GM18502 (cell line): ENCODE results near the gene SHISA2.
"Not testable (repeated sequence)": the region's sequence is repeated elsewhere in the genome, so short reads cannot be mapped to it uniquely, and the experiment has no call there.

Source experiments
- ATAC-seq: cut with Tn5 transposase; IDR thresholded peaks from one replicate; pipeline ENCODE4 v1.9.1; 2021; ENCODE audit warnings: mild to moderate bottlenecking; ENCODE audit not compliant: unreplicated experiment, poor library complexity

Gene SHISA2

DNA sequence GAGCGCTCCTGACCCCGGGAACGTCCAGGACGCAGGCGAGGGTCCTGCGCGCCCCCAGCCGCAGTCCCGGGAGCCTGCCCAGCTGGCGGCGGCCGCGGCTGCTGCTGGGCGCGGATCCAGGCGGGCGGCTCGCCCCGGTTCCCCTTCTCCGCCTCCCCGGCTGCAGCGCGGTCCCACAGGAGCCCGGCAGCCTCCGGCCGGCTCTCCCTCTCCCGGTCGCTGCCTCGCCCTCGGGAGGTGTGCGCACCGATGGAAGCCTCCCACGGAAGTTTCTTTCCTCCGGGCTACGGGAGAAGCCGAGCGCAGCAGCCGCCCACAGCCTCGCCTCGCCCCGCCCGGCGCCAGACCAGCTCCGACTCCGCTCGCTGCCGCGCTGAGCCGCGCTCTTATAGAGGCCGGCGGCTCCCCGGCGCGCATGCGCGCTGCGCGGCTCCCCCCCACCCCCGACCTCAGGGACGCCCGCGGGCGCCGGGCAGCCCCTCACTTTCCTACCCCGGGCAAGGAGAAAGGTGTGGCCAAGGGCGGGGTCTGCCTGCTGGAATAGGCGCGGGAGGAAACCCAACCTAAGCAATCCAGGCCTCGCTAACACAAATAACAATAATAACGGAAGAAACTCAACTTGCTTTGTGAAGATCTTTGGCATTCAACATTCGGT, at the start of gene SHISA2:
TSS of gene SHISA2 (minus strand) at position 360 of the 655 bp plus-strand sequence. CDS start 1,041 bp downstream, outside the sequence.
- no peak for ATAC-seq

DNA sequence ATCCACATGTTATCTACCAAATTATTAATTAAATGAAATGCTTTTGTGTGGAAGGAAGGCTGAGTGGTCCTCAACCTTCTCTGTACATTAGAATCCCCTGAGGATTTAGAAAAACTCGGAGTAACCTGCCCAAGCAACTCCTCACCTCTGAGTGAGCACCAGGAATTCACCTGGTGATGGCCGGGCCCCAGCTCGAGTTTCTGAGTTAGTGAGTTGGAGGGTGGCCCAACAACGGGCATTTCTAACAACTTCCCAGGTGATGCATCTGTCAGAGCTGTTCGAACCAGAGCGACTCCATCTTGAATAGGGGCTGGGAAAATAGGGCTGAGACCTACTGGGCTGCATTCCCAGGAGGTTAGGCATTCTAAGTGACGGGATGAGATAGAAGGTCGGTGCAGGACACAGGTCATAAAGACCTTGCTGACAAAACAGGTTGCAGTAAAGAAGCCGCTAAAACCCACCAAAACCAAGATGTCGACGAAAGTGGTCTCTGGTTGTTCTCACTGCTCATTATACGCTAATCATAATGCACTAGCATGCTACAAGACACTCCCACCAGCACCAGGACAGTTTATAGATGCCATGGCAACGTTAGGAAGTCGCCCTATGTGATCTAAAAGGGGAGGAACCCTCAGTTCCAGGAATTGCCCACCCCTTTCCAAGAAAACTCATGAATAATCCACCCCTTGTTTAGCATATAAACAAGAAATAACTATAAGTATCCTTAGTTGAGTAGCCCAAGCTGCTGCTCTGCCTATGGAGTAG, 44.2 kb upstream of the SHISA2 start:
- ATAC-seq = no peak

DNA sequence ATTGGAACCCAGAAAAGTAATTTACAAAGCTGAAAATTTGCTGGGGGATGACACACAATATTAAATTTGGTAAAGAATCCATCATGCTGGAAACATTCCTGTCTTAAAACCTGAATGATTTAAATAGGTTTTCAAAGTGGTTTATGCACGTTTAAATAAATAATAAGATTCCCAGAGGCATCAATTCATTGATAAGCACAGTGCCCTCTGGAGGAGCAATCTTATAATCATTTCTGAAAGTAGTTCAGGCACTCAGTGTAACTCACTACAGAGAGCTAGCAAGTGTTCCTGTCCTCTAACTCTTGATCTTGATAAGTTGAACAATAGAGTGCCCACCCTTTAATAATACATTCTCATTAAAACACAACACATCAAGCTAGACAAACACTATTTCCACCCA, 43.5 kb upstream of the SHISA2 start:
- no peak for ATAC-seq

DNA sequence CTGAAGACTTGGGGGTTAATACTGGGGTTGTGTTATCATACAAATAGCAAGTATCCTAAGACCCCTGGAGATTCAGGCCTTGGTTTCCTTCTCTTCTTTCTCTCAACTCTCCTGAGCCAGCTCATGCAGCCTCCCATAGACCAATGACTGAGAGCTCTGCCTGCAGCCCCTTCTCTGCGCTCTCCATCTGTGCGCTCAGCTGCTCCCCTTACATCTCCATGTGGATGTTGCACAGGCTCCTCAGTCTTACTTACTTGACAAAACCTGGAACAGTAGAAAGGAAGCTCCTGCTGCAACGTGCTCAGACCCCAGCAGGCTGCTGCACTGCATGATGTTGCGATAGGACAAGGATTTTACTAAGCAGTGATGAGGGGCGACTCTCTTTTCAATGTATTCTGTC, 25.0 kb upstream of the SHISA2 start:
- ATAC-seq = not testable (repeated sequence)

DNA sequence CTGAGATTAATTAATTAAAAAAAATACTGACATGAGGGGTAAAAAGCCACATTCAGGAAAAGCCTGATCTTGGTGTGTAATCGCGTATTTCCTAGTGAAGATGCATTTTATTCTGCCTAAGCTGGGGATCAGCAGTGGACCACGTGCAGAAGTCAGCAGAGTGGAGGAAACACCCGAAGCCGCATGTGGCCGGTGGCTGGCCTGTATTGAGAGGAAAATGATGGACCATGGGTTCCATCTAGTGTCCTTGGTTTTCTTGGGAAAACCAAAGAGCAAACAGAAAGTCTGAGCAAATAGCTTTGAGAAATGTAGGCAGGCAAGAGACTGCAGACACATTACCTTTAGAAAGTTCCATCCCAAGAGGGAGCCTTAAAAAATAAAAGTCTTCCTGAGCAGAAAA, 23.7 kb upstream of the SHISA2 start:
- no peak for ATAC-seq

DNA sequence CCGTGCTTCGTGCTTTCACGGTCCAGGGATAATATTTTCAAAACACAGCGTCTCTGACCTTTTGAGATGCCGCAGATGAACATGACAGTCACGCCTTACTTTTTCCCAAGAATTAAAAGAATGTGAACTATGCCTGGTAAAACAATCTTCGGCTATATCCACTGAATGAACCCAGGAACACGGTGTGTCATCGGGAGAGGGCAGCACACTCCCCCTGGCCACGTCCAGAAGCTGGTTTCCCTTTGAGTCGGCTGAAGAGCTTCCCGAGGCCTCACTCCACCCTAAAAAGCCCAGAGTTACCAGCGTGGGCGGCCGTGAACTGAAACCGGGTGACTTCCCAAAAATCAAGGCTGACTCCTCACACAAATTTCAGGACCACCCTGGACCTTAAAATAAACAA, 22.9 kb upstream of the SHISA2 start:
- no peak for ATAC-seq

DNA sequence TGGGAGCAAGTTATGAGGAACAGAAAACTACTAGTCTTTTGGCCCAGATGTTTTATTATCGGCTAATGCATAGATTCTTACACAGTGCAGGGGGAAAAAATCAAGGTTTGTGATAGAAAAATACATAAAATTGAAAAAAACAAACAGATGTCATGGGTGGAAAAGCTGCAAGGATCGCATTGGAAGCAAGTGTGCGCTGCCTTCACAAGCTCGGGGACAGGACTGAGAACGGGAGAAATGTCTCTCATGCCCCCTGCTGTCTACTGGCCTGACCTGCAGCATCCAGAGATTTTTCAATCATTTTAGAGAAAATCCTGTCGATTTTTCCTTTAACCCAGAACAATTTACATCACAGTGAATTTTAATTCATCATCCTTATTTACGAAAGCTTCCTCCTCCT, 20.5 kb upstream of the SHISA2 start:
- not testable (repeated sequence) for ATAC-seq

DNA sequence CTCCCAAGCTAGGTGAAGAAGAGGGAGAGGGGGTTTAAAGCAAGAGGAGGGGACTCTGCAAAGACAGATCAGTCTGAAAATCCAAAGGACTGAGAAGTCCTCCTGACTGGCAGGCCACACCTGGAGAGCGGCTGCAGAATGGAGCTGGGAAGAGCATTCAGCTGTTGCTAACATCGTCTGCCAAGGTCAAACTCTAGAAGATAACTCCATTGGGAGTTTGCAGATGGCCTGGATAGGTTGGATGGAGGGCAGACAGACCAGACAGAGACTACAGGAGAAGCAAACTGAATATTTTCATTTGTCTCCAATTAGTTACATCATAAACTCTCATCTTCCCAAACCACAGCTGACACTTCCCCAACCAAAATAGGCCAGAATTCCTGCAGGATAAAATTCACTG, 19.9 kb upstream of the SHISA2 start:
- ATAC-seq = no peak

DNA sequence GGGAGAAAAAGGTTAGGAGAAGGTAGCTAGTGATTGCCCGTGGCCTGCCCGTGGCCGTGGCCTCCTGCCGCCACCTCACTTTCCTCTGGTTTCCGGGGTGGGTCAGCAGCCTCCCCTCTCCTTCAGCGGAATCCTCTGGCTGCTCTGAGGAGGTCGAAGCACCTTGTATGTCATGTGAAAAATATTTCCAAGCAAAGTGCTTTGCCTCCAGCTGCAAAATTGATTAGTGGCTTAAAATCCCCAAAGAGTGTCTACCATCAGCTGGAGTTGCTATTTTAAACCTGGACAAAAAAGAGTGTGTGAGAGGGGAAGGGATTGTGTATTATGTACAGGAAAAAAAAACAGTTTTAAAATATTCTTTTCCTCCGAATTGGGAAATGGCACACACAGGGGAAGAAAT, 17.8 kb upstream of the SHISA2 start:
- not testable (repeated sequence) for ATAC-seq

DNA sequence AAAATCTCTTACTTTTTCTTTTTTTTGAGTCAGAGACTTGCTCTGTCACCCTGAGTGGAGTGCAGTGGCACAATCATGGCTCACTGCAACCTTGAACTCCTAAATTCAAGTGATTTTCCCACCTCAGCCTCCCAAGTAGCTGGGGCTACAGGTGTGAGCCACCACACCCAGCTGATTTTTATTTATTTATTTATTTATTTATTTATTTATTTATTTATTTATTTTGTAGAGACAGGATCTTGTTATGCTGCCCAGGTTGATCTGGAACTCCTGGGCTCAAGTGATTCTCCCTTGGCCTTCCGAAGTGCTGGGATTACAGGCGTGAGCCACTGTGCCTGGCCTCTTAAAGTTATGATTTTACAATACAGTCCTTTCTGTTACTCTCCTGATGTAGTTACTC, 16.6 kb upstream of the SHISA2 start:
- not testable (repeated sequence) for ATAC-seq

DNA sequence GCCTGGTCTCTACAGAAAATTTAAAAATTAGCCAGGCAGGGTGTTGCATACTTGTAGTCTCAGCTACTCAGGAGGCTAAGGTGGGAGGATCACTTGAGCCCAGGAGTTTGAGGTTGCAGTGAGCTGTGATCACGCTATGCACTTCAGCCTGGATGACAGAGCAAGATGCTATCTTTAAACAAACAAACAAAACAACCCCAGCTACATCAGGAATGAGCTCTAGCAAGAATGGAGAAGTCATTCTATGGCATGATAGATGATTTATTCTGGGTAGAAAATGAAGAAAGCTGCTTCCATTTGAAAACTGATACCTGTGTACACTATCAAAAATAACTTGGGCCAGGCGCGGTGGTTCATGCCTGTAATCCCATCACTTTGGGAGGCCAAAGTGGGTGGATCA, 15.8 kb upstream of the SHISA2 start:
- no peak for ATAC-seq

DNA sequence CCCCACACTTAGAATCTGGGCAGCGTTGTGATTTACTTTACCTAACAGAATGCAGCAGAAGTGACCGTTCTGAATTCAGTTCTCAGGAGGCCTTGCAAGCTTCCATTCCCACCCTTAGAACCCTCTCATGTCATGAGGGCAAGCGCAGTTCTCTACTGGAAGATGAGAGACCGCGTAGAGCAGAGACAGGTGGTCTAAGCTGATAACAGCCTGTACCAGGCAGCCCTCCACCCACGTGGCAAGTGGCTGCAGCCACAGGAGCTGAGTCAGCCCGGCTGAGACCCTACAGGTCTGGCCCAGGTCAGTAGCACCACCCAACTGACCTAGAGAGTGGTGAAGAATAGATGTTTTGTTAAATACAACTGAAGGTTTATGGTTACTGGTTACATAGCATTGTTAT, 14.7 kb upstream of the SHISA2 start:
- not testable (repeated sequence) for ATAC-seq

DNA sequence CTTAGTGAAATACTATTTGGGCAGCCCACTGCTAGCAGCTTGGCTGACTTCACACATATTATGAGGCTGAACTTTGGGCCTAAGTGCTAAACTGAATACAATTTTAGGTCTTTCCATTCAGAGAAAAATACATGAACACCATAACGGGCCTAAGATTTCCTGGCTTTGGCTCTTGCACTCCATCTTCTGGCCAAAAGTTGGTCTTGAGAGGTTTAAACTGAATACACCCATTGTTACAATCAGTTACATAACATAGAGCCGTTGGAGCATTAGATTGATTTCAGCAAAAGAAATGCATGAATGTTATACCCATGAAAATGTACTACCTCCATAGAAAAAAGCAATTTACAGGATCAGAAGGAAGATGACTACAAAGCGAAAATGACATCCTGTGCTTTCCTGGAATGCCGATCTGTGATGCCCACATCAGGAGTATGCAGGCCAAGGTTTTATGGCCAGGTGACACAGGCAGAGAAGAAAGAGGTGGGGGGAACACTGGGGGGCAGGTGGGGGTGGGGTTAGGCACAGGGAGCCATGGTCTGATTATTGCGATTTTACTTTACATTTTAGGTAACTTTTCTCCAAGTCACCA, 11.1 kb upstream of the SHISA2 start:
- ATAC-seq = no peak

DNA sequence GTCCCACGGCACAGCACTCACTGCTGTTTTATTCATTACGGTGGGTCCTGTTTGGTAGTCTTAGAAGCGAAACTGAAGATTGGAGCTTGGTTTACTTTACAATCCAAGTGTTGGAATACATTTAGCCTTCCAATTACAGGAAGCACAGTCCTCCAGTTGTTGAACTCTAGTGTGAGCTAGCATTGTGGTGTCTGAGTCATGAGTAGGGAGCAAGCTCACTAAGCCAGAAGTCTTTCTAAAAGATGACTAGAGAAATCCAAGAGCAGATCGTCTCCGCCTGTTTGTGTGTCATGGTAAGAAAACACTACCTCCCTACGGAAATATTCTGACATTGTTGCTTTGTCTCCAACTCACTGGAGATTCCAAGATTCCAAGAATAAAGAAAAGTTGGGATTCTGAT, 10.1 kb upstream of the SHISA2 start:
- no peak for ATAC-seq

DNA sequence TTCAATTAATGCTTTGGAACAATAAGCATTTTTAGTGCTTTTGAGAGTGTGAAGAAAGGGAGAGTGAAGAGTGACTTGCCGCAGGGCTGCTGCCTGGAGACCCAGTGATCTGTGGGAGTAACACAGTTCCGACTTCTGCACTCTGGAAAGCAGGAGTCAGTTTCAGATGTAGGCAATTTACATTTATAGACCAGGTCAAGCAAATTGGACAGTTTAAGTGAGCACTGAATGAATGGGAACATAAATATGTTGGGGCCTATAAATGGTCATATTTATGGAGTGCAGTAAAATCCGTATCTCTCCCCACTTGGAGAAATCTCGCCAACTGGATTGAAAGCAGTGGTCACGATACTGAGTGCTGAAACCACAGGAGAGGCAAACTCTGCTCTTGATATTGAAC, 9.4 kb upstream of the SHISA2 start:
- no peak for ATAC-seq

DNA sequence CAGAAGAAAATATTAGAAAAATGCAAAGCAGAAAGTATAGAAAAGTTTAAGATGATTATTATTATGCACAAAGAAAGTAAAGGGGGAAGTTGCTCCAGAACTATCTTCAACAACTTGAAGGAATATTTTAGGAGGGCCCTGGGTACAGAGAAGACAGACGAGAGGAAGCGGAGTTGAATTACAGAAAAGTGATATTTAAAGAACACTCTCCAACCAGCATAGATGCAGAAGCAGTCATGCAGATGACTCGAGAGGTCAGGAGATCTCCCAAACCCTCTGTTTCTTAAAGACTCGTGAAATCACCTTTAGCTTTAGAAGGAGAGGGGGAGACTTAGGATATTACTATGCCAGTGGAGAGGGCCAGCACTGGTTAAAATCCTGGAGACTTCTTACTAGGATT, 8.5 kb upstream of the SHISA2 start:
- no peak for ATAC-seq

DNA sequence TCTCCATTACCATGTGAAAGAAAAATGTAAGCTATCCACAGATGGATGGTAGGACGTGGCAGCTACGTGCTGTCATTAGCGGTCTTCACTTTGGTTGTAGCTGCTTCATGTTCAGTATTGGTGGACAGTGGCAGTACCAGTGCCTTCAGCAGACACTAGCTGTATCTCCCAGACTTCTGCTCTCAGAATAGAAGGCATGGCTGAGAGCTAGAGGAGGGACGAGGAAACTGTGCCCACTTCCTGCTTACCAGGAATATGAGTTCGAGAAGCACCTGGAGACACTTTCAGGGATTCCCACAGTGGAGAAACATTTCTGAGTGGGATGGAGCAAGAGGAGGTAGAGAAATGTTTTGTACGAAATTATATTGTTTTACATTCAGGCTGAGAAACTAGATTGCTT, 6.9 kb upstream of the SHISA2 start:
- ATAC-seq = no peak

DNA sequence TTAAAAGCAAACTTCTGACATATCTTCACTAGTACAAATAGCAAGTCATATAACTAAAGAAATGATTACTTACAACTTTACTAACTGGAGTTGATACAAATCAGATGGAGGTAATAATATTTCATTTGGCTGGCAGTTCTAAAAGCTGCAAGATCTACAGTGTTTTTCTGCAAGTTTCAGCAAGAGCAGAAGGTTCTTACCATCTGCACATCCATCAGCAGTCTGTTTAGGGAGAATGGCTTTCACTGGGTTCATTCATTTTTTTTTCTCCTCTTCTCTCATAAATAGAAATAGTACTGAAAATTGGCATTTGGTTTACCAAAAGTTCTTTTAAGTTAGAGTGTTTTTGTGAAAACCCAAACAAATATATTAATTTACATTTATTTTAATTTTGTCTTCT, 3.1 kb upstream of the SHISA2 start:
- ATAC-seq = no peak

DNA sequence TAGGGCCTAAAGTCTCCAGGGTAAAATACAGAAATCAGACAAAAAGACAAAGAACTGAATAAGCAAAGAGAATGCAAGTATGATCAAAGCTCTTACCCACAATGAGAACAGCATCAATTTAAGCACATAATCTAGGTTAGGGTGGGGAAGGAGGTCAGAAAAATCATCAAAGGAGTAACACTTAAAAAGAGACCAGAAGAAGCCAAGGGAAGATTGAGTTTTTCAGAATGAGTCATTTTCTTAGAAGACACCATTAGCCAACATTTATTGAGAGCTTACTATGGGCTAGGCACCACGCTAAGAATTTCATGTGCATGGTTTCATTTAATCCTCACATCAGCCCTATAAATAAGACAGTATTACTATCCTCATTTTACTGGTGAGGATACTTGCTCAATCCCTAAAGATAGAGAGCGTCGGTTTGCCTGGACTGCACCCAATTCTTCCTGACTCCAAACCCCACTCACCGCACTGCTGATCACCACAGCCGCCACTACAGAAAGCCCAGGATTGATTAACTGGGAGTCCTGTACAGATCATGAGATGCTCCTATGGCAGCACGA, 1.7 kb upstream of the SHISA2 start:
- ATAC-seq = no peak

DNA sequence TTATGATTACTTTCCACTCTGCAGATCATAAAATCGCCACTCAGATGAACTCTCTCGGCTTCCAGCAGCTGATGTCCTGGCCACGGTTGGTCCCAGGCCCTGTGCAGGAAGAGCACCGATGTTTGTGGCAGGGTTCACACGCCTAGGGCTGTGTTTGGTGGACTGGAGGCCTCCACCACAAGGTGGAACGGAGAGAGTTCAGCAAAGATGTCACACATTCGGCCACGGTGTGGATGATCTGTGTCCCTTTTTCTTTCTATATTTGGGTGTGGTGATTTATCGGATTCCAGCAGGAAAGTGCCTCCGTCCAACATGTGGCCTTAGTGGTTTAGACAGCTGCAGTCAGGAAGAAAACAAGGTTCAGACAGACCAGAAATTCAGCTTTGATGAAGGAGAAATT, 521 bp upstream of the SHISA2 start:
- ATAC-seq = no peak

DNA sequence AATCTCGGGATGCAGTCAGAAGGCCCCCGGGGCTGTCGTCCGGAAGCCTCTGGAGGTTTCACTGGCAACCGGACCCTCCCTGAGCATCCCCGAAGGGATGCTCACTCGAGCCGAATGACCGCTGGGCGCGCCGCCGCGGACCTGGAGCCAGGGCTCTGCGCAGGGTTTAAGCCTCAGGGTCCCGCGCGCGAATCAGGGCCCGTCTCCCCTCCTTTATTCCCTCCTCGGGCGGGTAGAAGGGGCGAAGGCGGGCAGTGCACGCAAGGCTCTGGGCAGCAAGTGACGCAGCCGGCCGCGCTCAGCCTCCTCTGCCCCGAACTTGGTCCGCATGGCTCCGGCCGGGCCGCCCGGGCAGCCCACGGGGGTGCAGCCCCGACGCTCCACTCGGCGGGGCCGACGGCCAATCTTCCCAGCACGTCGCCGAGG, 572 bp downstream of the SHISA2 start:
- no peak for ATAC-seq
